BLaER1 treated with 17β-estradiol and CSF1 and Interleukin-3, amounts not matched to agents 10 nM and 100 nM (cell line): ENCODE measurements around the gene SETD1A.

Experiments used
- H3K27ac ChIP-seq, 11 experiments: shearing (Covaris generic); formaldehyde crosslinking; 2 replicates each; pipeline ENCODE4 v1.8.1; 2022
- H3K27me3 ChIP-seq, 11 experiments: shearing (Covaris generic); formaldehyde crosslinking; 2 replicates each; pipeline ENCODE4 v1.8.1; 2022
- H3K36me3 ChIP-seq, 11 experiments: shearing (Covaris generic); formaldehyde crosslinking; 2 replicates each; pipeline ENCODE4 v1.8.1; 2022
- H3K4me1 ChIP-seq, 10 experiments: shearing (Covaris generic); formaldehyde crosslinking; 2 replicates each; pipeline ENCODE4 v1.8.1; 2022
- H3K4me2 ChIP-seq, 11 experiments: shearing (Covaris generic); formaldehyde crosslinking; 2 replicates each; pipeline ENCODE4 v1.8.1; 2022
- H3K4me3 ChIP-seq, 10 experiments: shearing (Covaris generic); formaldehyde crosslinking; 2 replicates each; pipeline ENCODE4 v1.8.1; 2022
- H3K9ac ChIP-seq, 11 experiments: shearing (Covaris generic); formaldehyde crosslinking; 2 replicates each; pipeline ENCODE4 v1.8.1; 2022
- H3K9me3 ChIP-seq, 11 experiments: shearing (Covaris generic); formaldehyde crosslinking; replicated peaks in 1 of 11; 2 replicates each; pipeline ENCODE4 v1.8.1; 2022
- H4K20me1 ChIP-seq, 11 experiments: shearing (Covaris generic); formaldehyde crosslinking; 2 replicates each; pipeline ENCODE4 v1.8.1; 2022
- Cebpa-rat ChIP-seq, 11 experiments: shearing (Covaris generic); IDR thresholded peaks; 2 replicates each; pipeline ENCODE4 v1.8.1; 2022

The SETD1A gene

DNA sequence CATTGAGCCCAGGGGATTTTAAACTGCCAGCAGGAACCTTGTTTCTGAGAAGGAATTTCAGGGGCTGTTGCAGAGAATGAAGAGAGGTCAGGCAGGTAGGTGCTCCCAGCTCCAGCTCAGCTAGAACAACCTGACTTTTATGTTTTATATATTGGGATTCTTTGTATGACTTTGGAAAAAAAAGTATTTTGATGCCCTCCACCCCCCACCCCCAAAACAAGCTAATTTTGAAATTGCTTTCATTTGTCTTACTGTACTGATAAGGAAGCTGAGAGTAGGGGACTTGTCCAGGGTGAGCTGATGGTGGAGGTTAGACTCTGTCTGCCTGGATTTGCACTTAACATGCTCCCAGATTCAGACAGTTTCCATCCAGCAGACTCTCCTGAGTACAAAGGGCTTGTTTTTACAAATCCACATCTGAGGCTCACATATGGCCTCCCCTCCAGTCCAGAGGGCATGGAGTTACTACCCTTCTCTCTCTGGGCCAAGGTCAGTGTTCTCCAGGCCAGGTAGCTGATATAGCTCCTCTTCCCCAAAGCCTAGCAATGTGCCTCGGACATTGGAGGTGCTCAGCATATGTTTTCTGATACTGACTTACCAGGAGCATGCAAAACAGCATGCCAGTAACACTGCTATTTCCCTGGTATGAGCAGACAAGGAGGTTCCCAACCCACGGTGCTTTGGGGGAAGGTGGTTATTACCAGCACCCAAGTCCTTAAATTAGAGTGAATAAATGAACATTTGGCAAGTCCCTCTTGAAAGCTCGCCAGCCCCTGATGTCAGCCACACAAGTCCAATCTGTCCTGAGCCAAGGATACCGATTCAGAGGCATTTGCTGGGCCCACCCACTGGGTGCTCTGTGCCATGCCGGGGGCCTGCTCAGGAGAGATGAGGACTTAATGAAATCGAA lies 41.6 kb downstream of the SETD1A start:
- H3K9ac ChIP-seq, result no peak overlapping the region
- H3K4me1 ChIP-seq, result peaks cover 0 to 19% (median 4%) of the 10 kb centered on the region in 10 experiments; a peak in 10 of 20 replicates
- no peak overlapping the region for H3K4me3 ChIP-seq
- H3K27ac ChIP-seq, result peak overlapping the region in 1 of 11 experiments; percentile 23; a peak in 1 of 22 replicates
- no peak for TF ChIP-seq Cebpa-rat (IDR thresholded peaks at IDR 0.05)
- H3K9me3 ChIP-seq, result no peaks in the 10 kb centered on the region
- no peak overlapping the region for H3K4me2 ChIP-seq
- H3K36me3 ChIP-seq, result no peaks in the 10 kb centered on the region
- H3K27me3 ChIP-seq, result no peaks in the 10 kb centered on the region
- H4K20me1 ChIP-seq, result 0 out of 22 replicates have a peak, but pooled peaks cover 0 to 4% (median 0%) of the 10 kb centered on the region in 11 experiments

DNA sequence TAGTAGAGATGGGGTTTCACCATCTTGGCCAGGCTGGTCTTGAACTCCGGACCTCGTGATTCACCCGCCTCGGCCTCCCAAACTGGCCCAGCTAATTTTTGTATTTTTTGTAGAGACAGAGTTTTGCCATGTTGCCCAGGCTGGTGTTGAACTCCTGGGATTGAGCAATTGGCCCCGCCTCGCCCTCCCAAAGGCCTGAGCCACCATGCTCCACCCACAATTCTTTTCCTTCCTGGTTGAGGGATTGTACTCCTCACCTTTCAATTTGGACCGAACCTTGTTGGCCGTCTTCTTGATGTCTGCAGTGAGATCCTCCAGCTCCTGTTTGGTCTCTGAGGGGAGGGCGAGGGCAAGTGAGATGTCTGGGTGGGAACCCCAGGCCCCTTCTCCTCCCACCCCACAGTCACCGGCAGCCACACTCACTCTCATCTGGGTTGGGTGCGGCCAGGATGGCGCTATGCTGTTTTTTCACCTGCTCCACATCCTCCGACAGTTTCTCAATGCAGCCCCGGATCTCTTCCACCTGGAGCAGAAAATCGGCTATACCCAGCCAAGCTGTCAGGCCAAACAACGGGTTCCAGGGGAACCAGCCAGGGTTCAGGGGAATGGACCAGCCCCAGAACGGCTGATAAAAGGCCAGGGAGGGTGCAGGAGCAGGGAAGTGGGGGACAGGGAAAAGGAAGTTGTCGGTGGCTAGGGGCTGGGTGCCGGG lies 43.3 kb downstream of the SETD1A start:
- TF ChIP-seq Cebpa-rat (IDR thresholded peaks at IDR 0.05), result no peak
- H3K27me3 ChIP-seq, result no peaks in the 10 kb centered on the region
- no peaks in the 10 kb centered on the region for H3K9me3 ChIP-seq
- no peak overlapping the region for H3K27ac ChIP-seq
- H4K20me1 ChIP-seq, result 0 out of 22 replicates have a peak, but pooled peaks cover 0 to 5% (median 0%) of the 10 kb centered on the region in 11 experiments
- H3K36me3 ChIP-seq, result no peaks in the 10 kb centered on the region
- H3K4me1 ChIP-seq, result peaks cover 0 to 13% (median 1%) of the 10 kb centered on the region in 10 experiments; a peak in 6 of 20 replicates
- no peak overlapping the region for H3K4me3 ChIP-seq
- no peak overlapping the region for H3K4me2 ChIP-seq
- H3K9ac ChIP-seq, result no peak overlapping the region

DNA sequence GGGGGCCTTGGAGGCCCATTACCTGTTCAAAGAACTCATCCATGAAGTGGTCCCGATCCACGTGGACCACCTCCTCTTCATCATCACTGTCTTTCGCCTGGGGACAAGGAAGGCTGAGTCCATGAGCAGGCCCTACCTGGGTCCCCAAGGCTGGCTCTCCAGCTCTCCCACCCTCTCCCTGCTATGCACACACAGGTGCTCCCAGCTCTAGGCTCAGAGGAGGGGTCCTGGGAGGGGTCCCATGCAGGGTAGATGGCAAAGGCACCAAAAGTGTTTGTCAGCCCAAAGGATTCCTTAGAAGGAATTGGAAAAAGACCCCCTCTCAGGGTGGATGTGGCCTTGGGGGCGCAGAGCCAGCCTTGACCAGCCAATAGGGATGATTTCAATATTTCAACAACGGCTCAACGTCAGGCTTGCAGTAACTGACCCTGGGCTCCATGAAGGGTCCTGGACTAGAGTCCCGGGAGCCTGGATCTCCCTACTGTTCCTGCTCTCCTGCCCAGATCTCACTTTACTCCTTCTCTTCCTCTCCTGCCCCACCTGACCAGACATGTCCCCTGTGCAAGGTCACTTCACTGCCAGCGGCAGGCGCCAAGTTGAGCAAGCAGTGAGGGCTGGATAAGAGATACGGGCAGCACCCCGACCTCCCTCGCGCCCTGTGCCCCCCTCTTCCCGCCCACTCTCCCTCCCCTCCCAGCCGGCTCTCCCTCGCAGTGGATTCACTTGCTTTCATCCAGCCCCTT lies 44.1 kb downstream of the SETD1A start:
- H3K27ac ChIP-seq, result no peak overlapping the region
- no peak for TF ChIP-seq Cebpa-rat (IDR thresholded peaks at IDR 0.05)

DNA sequence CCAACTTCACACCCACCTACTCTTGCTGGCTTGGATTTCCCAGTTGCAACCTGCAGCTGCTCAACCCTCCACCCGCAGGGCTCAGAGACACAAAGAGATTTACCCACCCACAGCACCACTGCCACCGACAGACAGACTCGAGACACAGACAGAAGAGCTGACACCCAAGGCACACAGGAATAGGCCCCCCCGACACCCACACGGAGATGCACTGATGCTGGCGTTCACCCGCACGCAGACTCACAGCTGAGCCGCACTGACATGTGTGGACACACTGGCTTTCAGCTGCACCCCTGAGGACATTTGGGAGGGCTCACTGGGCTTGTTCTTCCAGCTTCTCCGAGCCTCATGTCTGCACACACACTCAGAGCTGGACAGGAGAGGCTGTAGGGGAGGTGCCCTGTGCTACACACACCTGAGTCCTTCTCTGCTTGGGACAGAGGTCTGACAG lies 44.7 kb downstream of the SETD1A start:
- H3K27ac ChIP-seq, result no peak overlapping the region
- no peaks in the 10 kb centered on the region for H3K9me3 ChIP-seq
- no peak for TF ChIP-seq Cebpa-rat (IDR thresholded peaks at IDR 0.05)
- H3K9ac ChIP-seq, result peak overlapping the region in 1 of 11 experiments; percentile 9; a peak in 1 of 22 replicates
- H3K4me2 ChIP-seq, result no peak overlapping the region
- H3K36me3 ChIP-seq, result no peaks in the 10 kb centered on the region
- no peaks in the 10 kb centered on the region for H3K27me3 ChIP-seq
- H3K4me1 ChIP-seq, result peaks cover 0 to 7% (median 4%) of the 10 kb centered on the region in 10 experiments; a peak in 12 of 20 replicates
- H4K20me1 ChIP-seq, result peaks cover 0 to 7% (median 0%) of the 10 kb centered on the region in 11 experiments; a peak in 2 of 22 replicates
- no peak overlapping the region for H3K4me3 ChIP-seq

More for the DNA sequence above, 44.1 kb downstream of the SETD1A start:
- H3K9me3 ChIP-seq, result no peaks in the 10 kb centered on the region
- H3K4me1 ChIP-seq, result peaks cover 0 to 10% (median 1%) of the 10 kb centered on the region in 10 experiments; a peak in 6 of 20 replicates
- no peaks in the 10 kb centered on the region for H3K36me3 ChIP-seq
- H3K27me3 ChIP-seq, result no peaks in the 10 kb centered on the region
- H3K4me3 ChIP-seq, result no peak overlapping the region
- H3K9ac ChIP-seq, result no peak overlapping the region
- H3K4me2 ChIP-seq, result no peak overlapping the region
- peaks cover 0 to 7% (median 0%) of the 10 kb centered on the region in 11 experiments; a peak in 2 of 22 replicates for H4K20me1 ChIP-seq

DNA sequence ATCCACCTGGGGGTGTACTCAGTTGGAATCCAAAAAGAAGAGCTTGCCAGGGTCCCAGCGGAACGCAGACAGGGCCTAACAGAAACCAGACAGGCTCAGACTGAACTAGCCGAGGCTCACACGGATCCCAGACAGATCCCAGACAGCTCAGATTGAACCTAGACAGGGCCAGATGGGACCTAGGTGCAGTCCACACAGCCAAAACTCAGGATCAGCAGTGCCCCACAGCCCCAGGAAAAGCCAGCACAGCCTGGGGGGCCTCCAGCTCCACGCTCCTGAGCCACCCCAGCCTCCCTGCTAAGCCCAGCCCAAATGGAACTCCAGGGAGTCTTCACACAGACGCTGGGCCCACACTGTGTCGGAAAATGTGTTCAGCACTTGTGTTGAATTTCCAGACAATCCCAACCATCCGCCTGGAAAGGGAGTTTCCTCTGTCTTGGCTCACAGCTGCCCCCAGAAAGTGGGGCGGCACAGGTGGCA lies 45.3 kb downstream of the SETD1A start:
- peaks cover 0 to 7% (median 0%) of the 10 kb centered on the region in 11 experiments; a peak in 2 of 22 replicates for H4K20me1 ChIP-seq
- H3K9ac ChIP-seq, result peak overlapping the region in 2 of 11 experiments; percentile 9 to 13; a peak in 2 of 22 replicates
- TF ChIP-seq Cebpa-rat (IDR thresholded peaks at IDR 0.05), result no peak
- no peaks in the 10 kb centered on the region for H3K36me3 ChIP-seq
- H3K27me3 ChIP-seq, result no peaks in the 10 kb centered on the region
- H3K27ac ChIP-seq, result no peak overlapping the region; a peak in 1 of 22 replicates
- H3K4me2 ChIP-seq, result no peak overlapping the region
- no peaks in the 10 kb centered on the region for H3K9me3 ChIP-seq
- no peak overlapping the region for H3K4me3 ChIP-seq
- H3K4me1 ChIP-seq, result peaks cover 0 to 12% (median 8%) of the 10 kb centered on the region in 10 experiments; a peak in 14 of 20 replicates

DNA sequence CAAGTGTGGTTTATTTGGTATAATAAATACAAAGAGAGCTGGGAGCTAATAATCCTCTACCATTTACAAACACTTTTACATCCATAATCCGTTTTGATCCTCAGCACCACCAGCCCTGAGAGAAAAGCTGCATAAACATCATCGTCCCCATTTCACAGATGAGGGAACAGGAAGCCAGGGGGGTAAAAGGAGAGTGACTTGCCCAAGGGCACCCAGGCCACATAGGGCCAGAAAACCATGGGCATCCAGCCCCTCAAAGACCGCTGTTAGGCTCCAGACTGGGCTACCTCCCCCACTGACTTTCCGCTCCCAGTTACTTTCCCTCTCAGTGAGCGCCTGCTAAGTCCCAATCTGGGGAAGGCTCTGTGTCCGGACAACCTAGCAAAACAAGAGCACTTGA lies 46.2 kb downstream of the SETD1A start:
- H3K4me2 ChIP-seq, result no peak overlapping the region
- no peaks in the 10 kb centered on the region for H3K9me3 ChIP-seq

DNA sequence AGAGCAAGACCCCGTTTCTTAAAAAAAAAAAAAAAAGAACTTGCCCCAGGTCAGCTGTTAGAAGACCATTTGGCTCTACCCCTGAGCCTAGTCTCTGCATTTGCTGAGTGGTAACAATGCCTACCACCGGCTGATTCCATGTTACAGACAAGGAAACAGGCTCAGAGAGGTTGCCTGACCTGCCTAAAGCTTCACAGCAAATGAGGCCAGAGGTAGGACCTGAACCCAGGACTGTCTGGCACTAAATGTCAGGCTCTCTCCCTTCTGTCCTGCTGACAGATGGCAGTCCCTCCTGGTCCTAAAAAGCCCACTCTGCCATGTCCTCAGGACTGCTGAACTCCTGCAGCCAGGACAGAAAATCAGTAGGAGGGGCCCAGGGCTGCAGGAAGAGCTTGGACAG lies 47.1 kb downstream of the SETD1A start:
- TF ChIP-seq Cebpa-rat (IDR thresholded peaks at IDR 0.05), result no peak
- Histone ChIP-seq H3K27ac (no peak overlapping the region), H3K9me3 (no peaks in the 10 kb centered on the region), H3K4me2 (no peak overlapping the region), H3K36me3 (no peaks in the 10 kb centered on the region), H3K4me3 (no peak overlapping the region), H3K4me1 (peaks cover 0 to 25% (median 20%) of the 10 kb centered on the region in 10 experiments; a peak in 16 of 20 replicates), H4K20me1 (peaks cover 0 to 7% (median 0%) of the 10 kb centered on the region in 11 experiments; a peak in 3 of 22 replicates), H3K9ac (no peak overlapping the region), H3K27me3 (peaks cover 0 to under 1% (median 0%) of the 10 kb centered on the region in 11 experiments; a peak in 3 of 22 replicates)

More for the DNA sequence above, 46.2 kb downstream of the SETD1A start:
- no peaks in the 10 kb centered on the region for H3K36me3 ChIP-seq
- peaks cover 0 to 17% (median 13%) of the 10 kb centered on the region in 10 experiments; a peak in 15 of 20 replicates for H3K4me1 ChIP-seq
- H3K4me3 ChIP-seq, result no peak overlapping the region
- no peak overlapping the region for H3K27ac ChIP-seq
- H3K27me3 ChIP-seq, result no peaks in the 10 kb centered on the region
- peaks cover 0 to 7% (median 0%) of the 10 kb centered on the region in 11 experiments; a peak in 2 of 22 replicates for H4K20me1 ChIP-seq
- no peak overlapping the region for H3K9ac ChIP-seq
- no peak for TF ChIP-seq Cebpa-rat (IDR thresholded peaks at IDR 0.05)
